ENCODE data around the gene CSPG5.
A peak's percentile ranks its signal among the peaks of the same experiment; 100 is the strongest.

Gene CSPG5

GRCh38 chr3:47513125-47513929 is 65.3 kb downstream of the CSPG5 start, which contains the start of gene ELP6 (continued):
- TF ChIP-seq ZSCAN16 (tag by site-specific recombination; IDR thresholded peaks at IDR 0.05) (no peak), ZNF335 (tag by site-specific recombination; conservative IDR thresholded peaks at IDR 0.05) (peak; percentile 98), ZNF629 (tag by site-specific recombination; IDR thresholded peaks at IDR 0.05) (peak; percentile 26; the same call in 1 of the 2 replicates), ZSCAN5A (tag by site-specific recombination; IDR thresholded peaks at IDR 0.05) (no peak), ZNF701 (tag by site-specific recombination; IDR thresholded peaks at IDR 0.05) (no peak), YY1 (tag by site-specific recombination; IDR thresholded peaks at IDR 0.05) (peak; percentile 69), ZNF112 (tag by site-specific recombination; IDR thresholded peaks at IDR 0.05) (no peak), ZNF670 (tag by site-specific recombination; IDR thresholded peaks at IDR 0.05; ENCODE audit: low read depth) (no peak), ZNF311 (tag by site-specific recombination; IDR thresholded peaks at IDR 0.05; ENCODE audit: borderline replicate concordance) (no peak), ZNF792 (tag by site-specific recombination; IDR thresholded peaks at IDR 0.05) (no peak), ZNF433 (tag by site-specific recombination; IDR thresholded peaks at IDR 0.05; ENCODE audit: low read depth) (no peak), ZNF362 (tag by site-specific recombination; IDR thresholded peaks at IDR 0.05) (peak; percentile 8; the same call in 1 of the 2 replicates), ZNF521 (tag by site-specific recombination; IDR thresholded peaks at IDR 0.05) (no peak), KLF16 (tag by site-specific recombination; IDR thresholded peaks at IDR 0.05) (peak; percentile 56; the same call in 1 of the 2 replicates), ZNF350 (tag by site-specific recombination; IDR thresholded peaks at IDR 0.05) (no peak)
- TF ChIP-seq, protein P1, sequence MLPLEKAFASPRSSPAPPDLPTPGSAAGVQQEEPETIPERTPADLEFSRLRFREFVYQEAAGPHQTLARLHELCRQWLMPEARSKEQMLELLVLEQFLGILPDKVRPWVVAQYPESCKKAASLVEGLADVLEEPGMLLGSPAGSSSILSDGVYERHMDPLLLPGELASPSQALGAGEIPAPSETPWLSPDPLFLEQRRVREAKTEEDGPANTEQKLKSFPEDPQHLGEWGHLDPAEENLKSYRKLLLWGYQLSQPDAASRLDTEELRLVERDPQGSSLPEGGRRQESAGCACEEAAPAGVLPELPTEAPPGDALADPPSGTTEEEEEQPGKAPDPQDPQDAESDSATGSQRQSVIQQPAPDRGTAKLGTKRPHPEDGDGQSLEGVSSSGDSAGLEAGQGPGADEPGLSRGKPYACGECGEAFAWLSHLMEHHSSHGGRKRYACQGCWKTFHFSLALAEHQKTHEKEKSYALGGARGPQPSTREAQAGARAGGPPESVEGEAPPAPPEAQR (tag by site-specific recombination; IDR thresholded peaks at IDR 0.05): no peak
- TF ChIP-seq, protein P2, sequence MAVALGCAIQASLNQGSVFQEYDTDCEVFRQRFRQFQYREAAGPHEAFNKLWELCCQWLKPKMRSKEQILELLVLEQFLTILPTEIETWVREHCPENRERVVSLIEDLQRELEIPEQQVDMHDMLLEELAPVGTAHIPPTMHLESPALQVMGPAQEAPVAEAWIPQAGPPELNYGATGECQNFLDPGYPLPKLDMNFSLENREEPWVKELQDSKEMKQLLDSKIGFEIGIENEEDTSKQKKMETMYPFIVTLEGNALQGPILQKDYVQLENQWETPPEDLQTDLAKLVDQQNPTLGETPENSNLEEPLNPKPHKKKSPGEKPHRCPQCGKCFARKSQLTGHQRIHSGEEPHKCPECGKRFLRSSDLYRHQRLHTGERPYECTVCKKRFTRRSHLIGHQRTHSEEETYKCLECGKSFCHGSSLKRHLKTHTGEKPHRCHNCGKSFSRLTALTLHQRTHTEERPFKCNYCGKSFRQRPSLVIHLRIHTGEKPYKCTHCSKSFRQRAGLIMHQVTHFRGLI (tag by site-specific recombination; IDR thresholded peaks at IDR 0.05): no peak

DNA sequence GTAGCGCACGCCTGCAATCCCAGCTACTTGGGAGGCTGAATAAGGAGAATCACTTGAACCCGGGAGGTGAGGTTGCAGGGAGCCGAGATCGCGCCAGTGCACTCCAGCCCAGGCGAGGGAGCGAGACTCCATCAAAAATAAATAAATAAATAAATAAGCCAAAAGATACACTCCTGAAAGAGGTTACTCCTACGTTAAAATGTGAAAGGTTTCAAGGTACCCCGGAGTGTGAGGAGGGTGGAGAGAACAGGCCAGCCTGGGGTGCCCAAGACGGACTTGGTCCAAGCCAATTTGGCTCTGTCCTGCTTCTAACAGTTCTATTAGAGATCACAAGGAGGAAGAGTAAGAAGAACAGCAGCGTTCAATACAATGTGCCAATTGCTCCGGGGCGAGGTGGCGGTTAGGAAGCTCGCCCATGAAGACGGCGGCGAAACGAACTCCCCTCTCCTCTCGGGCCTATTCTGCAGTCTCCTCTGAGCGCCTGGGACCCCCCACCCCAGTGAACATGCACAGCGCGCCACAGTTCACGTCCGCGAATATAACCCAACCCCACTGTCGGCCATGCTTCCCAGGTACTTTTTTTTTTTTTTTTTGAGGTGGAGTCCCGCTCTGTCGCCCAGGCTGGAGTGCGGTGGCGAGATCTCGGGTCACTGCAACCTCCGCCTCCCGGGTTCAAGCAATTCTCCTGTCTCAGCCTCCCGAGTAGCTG is 66.1 kb downstream of the CSPG5 start:
- no peaks in the 10 kb centered on the region for H3K4me1 ChIP-seq (ENCODE audit: control insufficient read depth, insufficient read depth, low read length)
- H3K9me3 ChIP-seq (ENCODE audit: control insufficient read depth, insufficient read depth, low read depth, low read length): no peaks in the 10 kb centered on the region
- peak overlapping the region; percentile 61 for H3K4me3 ChIP-seq (ENCODE audit: low read depth, low read length)
- POLR2A ChIA-PET: interaction anchor here (0.7 to 1.0 kb wide), 2 partner anchors 38 to 828 kb away, joined by 3 read pairs; no protein-coding TSS in a partner anchor
- CTCF ChIA-PET: interaction anchor here (0.6 to 1.9 kb wide), 2 partner anchors 10 to 57 kb away, joined by 3 to 7 read pairs; no protein-coding TSS in a partner anchor
- peaks cover 9 to 42% of the 10 kb centered on the region in 2 experiments for H3K36me3 ChIP-seq (ENCODE audit: control insufficient read depth in 2 of 2, insufficient read depth in 1 of 2, low read length in 2 of 2)
- H3K27ac ChIP-seq (ENCODE audit: extremely low read depth, low read depth, low read length): peak overlapping the region; percentile 90
- TF ChIP-seq, protein P3, sequence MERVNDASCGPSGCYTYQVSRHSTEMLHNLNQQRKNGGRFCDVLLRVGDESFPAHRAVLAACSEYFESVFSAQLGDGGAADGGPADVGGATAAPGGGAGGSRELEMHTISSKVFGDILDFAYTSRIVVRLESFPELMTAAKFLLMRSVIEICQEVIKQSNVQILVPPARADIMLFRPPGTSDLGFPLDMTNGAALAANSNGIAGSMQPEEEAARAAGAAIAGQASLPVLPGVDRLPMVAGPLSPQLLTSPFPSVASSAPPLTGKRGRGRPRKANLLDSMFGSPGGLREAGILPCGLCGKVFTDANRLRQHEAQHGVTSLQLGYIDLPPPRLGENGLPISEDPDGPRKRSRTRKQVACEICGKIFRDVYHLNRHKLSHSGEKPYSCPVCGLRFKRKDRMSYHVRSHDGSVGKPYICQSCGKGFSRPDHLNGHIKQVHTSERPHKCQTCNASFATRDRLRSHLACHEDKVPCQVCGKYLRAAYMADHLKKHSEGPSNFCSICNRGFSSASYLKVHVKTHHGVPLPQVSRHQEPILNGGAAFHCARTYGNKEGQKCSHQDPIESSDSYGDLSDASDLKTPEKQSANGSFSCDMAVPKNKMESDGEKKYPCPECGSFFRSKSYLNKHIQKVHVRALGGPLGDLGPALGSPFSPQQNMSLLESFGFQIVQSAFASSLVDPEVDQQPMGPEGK (tag by site-specific recombination; IDR thresholded peaks at IDR 0.05): 0 out of 2 replicates have a peak, but pooled peaks have one; percentile 29
- TF ChIP-seq, protein P4, sequence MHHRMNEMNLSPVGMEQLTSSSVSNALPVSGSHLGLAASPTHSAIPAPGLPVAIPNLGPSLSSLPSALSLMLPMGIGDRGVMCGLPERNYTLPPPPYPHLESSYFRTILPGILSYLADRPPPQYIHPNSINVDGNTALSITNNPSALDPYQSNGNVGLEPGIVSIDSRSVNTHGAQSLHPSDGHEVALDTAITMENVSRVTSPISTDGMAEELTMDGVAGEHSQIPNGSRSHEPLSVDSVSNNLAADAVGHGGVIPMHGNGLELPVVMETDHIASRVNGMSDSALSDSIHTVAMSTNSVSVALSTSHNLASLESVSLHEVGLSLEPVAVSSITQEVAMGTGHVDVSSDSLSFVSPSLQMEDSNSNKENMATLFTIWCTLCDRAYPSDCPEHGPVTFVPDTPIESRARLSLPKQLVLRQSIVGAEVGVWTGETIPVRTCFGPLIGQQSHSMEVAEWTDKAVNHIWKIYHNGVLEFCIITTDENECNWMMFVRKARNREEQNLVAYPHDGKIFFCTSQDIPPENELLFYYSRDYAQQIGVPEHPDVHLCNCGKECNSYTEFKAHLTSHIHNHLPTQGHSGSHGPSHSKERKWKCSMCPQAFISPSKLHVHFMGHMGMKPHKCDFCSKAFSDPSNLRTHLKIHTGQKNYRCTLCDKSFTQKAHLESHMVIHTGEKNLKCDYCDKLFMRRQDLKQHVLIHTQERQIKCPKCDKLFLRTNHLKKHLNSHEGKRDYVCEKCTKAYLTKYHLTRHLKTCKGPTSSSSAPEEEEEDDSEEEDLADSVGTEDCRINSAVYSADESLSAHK (tag by site-specific recombination; IDR thresholded peaks at IDR 0.05): peak; percentile 97
- TF ChIP-seq SETDB1 (IDR thresholded peaks at IDR 0.05; ENCODE audit: insufficient read length, low read length) (no peak), ZSCAN30 (tag by site-specific recombination; IDR thresholded peaks at IDR 0.05) (no peak), ZNF645 (tag by site-specific recombination; IDR thresholded peaks at IDR 0.05) (0 out of 2 replicates have a peak, but pooled peaks have one; percentile 7), GLIS2 (tag by site-specific recombination; IDR thresholded peaks at IDR 0.05) (peak; percentile 25; the same call in 1 of the 2 replicates)
